IMR-90 (cell line): Measurements from ENCODE around the gene SOBP.

ENCODE experiments used
- CHD1 ChIP-seq: IDR thresholded peaks from 2 replicates; pipeline ENCODE4 v1.6.1; 2012; ENCODE audit warnings: low read depth, low read length, improper control_type of control experiment
- MAFK ChIP-seq: IDR thresholded peaks from 2 replicates; pipeline ENCODE4 v1.6.1; 2012; ENCODE audit warnings: low read depth, low read length, improper control_type of control experiment
- MAZ ChIP-seq: IDR thresholded peaks from 2 replicates; pipeline ENCODE4 v1.6.1; 2012; ENCODE audit warnings: low read depth, mild to moderate bottlenecking, low read length, improper control_type of control experiment, moderate library complexity, borderline replicate concordance
- NFE2L2 ChIP-seq: fragments of 150-350 bp; IDR thresholded peaks from 2 replicates; pipeline ENCODE4 v1.6.1; 2016; ENCODE audit warnings: low read depth, mild to moderate bottlenecking, low read length
- POLR2A ChIP-seq: IDR thresholded peaks from 2 replicates; pipeline ENCODE4 v1.6.1; 2012; ENCODE audit warnings: mild to moderate bottlenecking, low read depth, low read length
- RAD21 ChIP-seq: IDR thresholded peaks from 2 replicates; pipeline ENCODE4 v1.6.1; 2012; ENCODE audit warnings: low read length, improper control_type of control experiment
- RCOR1 ChIP-seq: IDR thresholded peaks from 2 replicates; pipeline ENCODE4 v1.6.1; 2012; ENCODE audit warnings: mild to moderate bottlenecking, low read length, improper control_type of control experiment; ENCODE audit not compliant: insufficient replicate concordance
- RFX5 ChIP-seq: IDR thresholded peaks from 2 replicates; pipeline ENCODE4 v1.8.0; 2012; ENCODE audit warnings: low read depth, mild to moderate bottlenecking, low read length, moderate library complexity
- SMC3 ChIP-seq: fragments of 150-350 bp; IDR thresholded peaks from 2 replicates; pipeline ENCODE4 v1.6.1; 2016; ENCODE audit warnings: low read depth, mild to moderate bottlenecking, antibody characterized with exemption, low read length, moderate library complexity
- TF ChIP-seq, protein P1 (sequence below): fragments of 150-350 bp; IDR thresholded peaks from 2 replicates; pipeline ENCODE4 v1.6.1; 2017; ENCODE audit warnings: mild to moderate bottlenecking, antibody characterized with exemption, low read length, low read depth
- TF ChIP-seq, protein P2 (sequence below): conservative IDR thresholded peaks from 2 replicates; pipeline ENCODE4 v1.5.1; 2012; ENCODE audit warnings: mild to moderate bottlenecking, low read depth, low read length, improper control_type of control experiment

DNA sequence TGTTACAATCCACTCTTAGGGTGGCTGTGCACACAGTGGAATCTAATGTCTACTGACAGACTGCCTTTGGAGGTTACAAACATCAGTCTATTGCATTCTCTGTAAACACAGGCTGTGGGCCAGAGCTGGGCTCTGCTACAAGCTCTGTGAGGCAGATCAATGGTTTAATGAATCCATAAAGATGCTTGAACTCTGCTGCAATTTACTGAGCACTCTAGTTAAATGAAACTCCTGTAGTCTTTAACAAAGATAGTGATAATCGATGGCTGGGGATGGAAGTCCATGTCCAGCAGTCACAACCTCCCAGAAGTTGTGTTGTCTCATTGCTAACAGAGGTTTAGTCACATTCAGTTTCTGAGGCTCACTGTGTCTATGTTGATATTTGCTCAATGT is 50.5 kb downstream of the SOBP start:
- TF ChIP-seq, protein P1, sequence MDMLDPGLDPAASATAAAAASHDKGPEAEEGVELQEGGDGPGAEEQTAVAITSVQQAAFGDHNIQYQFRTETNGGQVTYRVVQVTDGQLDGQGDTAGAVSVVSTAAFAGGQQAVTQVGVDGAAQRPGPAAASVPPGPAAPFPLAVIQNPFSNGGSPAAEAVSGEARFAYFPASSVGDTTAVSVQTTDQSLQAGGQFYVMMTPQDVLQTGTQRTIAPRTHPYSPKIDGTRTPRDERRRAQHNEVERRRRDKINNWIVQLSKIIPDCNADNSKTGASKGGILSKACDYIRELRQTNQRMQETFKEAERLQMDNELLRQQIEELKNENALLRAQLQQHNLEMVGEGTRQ: no peak
- TF ChIP-seq, protein P2, sequence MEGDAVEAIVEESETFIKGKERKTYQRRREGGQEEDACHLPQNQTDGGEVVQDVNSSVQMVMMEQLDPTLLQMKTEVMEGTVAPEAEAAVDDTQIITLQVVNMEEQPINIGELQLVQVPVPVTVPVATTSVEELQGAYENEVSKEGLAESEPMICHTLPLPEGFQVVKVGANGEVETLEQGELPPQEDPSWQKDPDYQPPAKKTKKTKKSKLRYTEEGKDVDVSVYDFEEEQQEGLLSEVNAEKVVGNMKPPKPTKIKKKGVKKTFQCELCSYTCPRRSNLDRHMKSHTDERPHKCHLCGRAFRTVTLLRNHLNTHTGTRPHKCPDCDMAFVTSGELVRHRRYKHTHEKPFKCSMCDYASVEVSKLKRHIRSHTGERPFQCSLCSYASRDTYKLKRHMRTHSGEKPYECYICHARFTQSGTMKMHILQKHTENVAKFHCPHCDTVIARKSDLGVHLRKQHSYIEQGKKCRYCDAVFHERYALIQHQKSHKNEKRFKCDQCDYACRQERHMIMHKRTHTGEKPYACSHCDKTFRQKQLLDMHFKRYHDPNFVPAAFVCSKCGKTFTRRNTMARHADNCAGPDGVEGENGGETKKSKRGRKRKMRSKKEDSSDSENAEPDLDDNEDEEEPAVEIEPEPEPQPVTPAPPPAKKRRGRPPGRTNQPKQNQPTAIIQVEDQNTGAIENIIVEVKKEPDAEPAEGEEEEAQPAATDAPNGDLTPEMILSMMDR: no peak
- TF ChIP-seq NFE2L2 (no peak), POLR2A (no peak), SMC3 (no peak), MAZ (no peak), MAFK (no peak), RAD21 (no peak), CHD1 (no peak), RCOR1 (no peak), RFX5 (no peak)
